Hepatocyte (in vitro differentiated cells): Measurements from ENCODE around the gene C1orf167.

Experiments used
- EZH2 ChIP-seq: fragments of 200-600 bp; sonication (generic); IDR thresholded peaks from 2 replicates; pipeline ENCODE4 v1.6.1; 2016; ENCODE audit warnings: antibody characterized with exemption, mild to moderate bottlenecking, borderline replicate concordance
- TF ChIP-seq, protein P1 (sequence below): fragments of 200-600 bp; sonication (generic); IDR thresholded peaks from 2 replicates; pipeline ENCODE4 v1.5.1; 2016; ENCODE audit warnings: antibody characterized with exemption, mild to moderate bottlenecking; ENCODE audit not compliant: poor library complexity

DNA sequence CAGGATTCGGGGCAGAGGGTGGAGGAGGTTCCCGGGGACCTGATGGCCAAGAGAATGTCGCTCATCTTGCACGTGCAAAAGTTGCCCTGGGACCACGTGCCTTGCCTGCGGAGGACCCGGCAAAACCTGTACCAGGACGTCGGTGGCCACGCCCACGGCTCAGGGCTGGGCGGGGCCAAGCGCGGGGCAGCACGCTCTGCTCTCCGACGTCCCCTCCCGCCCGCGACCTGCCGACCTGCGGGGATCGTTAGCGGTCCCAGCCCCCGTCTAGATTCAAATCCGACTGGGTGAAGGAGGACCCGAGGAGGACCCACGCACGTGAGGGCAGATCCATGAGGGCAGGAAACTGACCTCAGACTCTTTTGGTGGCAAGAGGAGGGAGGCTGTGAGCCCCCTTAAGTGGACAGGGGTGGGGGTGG is at the start of gene C1orf167:
- TF ChIP-seq, protein P1, sequence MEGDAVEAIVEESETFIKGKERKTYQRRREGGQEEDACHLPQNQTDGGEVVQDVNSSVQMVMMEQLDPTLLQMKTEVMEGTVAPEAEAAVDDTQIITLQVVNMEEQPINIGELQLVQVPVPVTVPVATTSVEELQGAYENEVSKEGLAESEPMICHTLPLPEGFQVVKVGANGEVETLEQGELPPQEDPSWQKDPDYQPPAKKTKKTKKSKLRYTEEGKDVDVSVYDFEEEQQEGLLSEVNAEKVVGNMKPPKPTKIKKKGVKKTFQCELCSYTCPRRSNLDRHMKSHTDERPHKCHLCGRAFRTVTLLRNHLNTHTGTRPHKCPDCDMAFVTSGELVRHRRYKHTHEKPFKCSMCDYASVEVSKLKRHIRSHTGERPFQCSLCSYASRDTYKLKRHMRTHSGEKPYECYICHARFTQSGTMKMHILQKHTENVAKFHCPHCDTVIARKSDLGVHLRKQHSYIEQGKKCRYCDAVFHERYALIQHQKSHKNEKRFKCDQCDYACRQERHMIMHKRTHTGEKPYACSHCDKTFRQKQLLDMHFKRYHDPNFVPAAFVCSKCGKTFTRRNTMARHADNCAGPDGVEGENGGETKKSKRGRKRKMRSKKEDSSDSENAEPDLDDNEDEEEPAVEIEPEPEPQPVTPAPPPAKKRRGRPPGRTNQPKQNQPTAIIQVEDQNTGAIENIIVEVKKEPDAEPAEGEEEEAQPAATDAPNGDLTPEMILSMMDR: no peak
- no peak for TF ChIP-seq EZH2
